Endothelial cell of umbilical vein (primary cell): ENCODE data around the gene JAZF1.

Source experiments
- EZH2 ChIP-seq: IDR thresholded peaks from 2 replicates; pipeline ENCODE4 v1.6.1; 2012; ENCODE audit warnings: borderline replicate concordance, low read depth, mild to moderate bottlenecking, moderate library complexity, low read length, inconsistent platforms; ENCODE audit not compliant: severe bottlenecking
- GATA2 ChIP-seq: IDR thresholded peaks from 2 replicates; pipeline ENCODE4 v1.7.0; 2011; ENCODE audit warnings: low read depth, mild to moderate bottlenecking, moderate library complexity, mixed read lengths, low read length; ENCODE audit not compliant: insufficient read length, insufficient read depth
- JUN ChIP-seq: IDR thresholded peaks from 2 replicates; pipeline ENCODE4 v1.6.1; 2011; ENCODE audit warnings: borderline replicate concordance, low read depth; ENCODE audit not compliant: insufficient read length, insufficient read depth
- POLR2A ChIP-seq: IDR thresholded peaks from 2 replicates; pipeline ENCODE4 v1.6.1; 2012; ENCODE audit warnings: low read depth, mild to moderate bottlenecking, control low read depth, low read length
- POLR2AphosphoS5 ChIP-seq: IDR thresholded peaks from 2 replicates; pipeline ENCODE4 v1.6.1; 2012; ENCODE audit warnings: low read depth, mild to moderate bottlenecking, control low read depth, low read length, moderate library complexity; ENCODE audit not compliant: insufficient read depth
- TF ChIP-seq, protein P1 (sequence below), 2 donors: IDR thresholded peaks; 1 replicate in 1 of 2; 2 replicates in 1 of 2; pipeline ENCODE4 v1.5.1; 2011; ENCODE audit warnings: low read length in 2 of 2, mild to moderate bottlenecking in 2 of 2, moderate library complexity in 2 of 2, control low read depth in 1 of 2, inconsistent platforms in 1 of 2, low read depth in 1 of 2; ENCODE audit not compliant: insufficient read depth in 1 of 2; ENCODE audit errors: extremely low read depth in 1 of 2
- TF ChIP-seq, protein P2 (sequence below): IDR thresholded peaks from 2 replicates; pipeline ENCODE4 v1.6.1; 2011; ENCODE audit not compliant: insufficient read depth, insufficient read length

DNA sequence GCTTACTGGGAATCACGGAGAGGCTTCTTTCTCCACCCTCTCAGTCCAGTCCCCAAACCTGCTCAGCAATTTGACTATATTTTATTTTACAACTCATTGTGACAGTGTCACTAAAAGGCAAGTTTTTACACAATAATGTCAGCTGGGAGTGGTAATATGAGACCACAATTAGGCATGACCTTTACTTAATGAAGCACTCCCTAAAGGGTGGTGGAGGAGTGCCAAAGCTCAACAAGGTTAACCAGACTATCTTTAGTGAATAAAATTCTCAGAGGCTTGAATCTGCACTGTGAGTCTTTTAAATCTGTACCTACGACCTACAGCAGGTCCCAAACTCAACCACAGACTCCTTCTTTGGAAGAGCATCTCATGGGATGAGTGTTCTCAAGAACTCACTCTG, 225.0 kb downstream of the JAZF1 start:
- TF ChIP-seq POLR2AphosphoS5: no peak
- TF ChIP-seq, protein P1, sequence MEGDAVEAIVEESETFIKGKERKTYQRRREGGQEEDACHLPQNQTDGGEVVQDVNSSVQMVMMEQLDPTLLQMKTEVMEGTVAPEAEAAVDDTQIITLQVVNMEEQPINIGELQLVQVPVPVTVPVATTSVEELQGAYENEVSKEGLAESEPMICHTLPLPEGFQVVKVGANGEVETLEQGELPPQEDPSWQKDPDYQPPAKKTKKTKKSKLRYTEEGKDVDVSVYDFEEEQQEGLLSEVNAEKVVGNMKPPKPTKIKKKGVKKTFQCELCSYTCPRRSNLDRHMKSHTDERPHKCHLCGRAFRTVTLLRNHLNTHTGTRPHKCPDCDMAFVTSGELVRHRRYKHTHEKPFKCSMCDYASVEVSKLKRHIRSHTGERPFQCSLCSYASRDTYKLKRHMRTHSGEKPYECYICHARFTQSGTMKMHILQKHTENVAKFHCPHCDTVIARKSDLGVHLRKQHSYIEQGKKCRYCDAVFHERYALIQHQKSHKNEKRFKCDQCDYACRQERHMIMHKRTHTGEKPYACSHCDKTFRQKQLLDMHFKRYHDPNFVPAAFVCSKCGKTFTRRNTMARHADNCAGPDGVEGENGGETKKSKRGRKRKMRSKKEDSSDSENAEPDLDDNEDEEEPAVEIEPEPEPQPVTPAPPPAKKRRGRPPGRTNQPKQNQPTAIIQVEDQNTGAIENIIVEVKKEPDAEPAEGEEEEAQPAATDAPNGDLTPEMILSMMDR (IDR thresholded peaks at IDR 0.05; ENCODE audit: extremely low read depth in 1 of 2, insufficient read depth in 1 of 2, low read depth in 1 of 2, low read length in 2 of 2): no peak
- TF ChIP-seq POLR2A: no peak
- TF ChIP-seq EZH2: no peak
- no peak for TF ChIP-seq GATA2
- TF ChIP-seq, protein P2, sequence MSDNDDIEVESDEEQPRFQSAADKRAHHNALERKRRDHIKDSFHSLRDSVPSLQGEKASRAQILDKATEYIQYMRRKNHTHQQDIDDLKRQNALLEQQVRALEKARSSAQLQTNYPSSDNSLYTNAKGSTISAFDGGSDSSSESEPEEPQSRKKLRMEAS: no peak
- TF ChIP-seq JUN: no peak
